GM18870 (cell line): ENCODE results near the gene CEP152.
A peak's percentile ranks its signal among the peaks of the same experiment; 100 is the strongest.
"Not testable (repeated sequence)": the region's sequence is repeated elsewhere in the genome, so short reads cannot be mapped to it uniquely, and the experiment has no call there.

Experiments
- ATAC-seq: cut with Tn5 transposase; IDR thresholded peaks from one replicate; pipeline ENCODE4 v1.9.1; 2021; ENCODE audit warnings: moderate library complexity; ENCODE audit not compliant: unreplicated experiment

The CEP152 gene

DNA sequence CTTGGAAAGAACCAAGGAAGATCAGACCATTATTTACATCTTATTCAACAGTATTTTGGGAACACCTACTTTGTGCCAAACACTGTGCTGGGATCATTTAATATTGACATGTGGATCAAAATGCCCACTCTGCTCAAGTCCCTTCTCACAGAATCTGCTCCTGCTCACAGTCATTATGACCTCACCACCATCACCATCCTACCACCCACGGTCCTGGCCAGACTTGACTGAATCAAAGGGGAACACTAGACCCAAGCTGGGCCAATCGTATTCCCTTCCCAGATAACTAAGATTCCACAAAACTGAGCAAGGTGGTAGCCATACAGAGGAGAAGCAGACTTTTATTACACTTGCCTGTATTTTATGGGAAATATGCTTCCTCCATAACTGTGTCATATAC lies 3.4 kb upstream of the CEP152 start:
- no peak for ATAC-seq

DNA sequence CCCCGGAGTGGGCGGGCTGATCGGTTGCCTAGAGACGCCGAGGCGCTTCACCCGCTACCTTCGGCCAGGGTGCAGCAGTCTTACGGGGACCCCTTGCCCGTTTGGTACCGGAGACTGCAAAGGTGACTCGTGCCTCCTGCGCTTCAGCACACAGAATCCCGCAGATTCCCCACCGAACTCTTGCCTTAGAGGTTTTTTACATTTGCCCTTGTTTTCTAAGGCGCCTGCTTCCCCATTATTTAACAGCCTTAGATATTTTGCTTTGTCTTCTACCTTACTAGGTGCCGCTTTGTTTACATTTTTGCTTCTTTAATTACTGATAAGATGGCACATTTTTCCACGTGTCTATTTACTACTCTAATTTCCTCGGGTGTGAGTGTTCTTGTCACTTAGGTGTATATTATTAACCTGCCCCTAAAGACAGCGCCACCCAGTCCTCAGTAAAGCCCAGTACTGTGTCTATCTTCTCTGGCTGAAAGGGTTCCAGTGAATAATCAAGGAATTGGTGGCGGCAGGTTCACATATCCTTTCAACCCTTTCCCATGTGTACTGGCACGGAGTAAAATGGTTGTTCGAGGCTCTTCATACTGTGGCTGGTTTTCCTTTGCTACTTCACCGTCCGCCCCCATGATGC lies 573 bp upstream of the CEP152 start:
- no peak for ATAC-seq

DNA sequence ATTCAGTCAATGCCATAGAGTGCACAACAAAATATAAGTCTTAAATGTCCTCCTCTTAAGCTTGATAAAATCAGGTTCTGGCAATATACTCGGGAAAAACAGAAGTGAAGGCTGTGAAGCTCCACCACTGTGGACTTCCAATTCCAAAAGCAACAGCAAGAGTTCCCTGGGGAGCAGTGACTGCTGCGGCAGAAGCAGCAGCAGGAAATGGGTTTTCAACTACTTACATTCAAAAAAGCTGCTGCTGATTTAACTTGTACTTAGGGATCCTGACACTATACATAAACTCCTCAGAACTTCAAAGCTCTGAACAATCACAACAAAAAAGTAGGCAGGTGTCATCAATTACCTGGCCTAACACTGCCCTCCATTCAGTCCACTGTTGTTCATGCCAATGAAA lies 4.7 kb downstream of the CEP152 start:
- no peak for ATAC-seq

DNA sequence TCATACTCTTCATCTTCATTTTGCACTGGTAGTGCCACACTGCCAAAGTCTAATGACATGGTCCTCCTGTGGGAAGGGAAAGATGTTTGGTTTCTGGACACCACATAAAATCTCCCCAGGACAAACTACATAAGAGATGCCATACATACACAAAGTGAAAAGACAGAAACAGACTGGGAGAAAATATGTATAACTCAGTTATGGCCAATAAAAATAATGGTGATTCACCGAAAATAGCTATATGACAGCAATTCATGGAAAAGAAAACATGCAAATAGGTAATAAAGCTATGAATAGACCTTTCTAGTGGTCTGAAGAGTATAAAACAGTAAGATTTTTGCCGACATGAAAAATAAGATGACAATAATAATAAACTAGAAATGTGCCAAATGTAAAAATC lies 5.3 kb downstream of the CEP152 start:
- no peak for ATAC-seq

DNA sequence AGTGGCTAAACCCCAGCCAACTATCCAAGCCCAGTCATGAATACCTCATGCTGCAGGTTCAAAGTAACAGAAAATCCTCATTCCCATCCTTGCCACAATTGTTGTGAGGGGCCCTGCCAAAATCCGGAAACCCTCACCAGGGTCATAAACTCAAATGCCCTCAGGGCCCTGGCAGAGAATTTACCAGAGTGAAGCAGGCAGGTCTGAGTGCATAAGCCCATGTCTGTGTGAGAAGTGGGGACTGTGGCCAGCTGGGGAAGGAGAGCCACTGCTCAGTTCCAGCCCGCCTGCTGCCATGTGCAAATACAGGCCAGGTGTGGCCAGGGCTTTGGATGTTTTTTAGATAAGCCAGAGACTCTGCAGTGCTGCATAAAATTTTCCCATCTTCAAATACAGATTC lies 7.0 kb downstream of the CEP152 start:
- ATAC-seq, result no peak

DNA sequence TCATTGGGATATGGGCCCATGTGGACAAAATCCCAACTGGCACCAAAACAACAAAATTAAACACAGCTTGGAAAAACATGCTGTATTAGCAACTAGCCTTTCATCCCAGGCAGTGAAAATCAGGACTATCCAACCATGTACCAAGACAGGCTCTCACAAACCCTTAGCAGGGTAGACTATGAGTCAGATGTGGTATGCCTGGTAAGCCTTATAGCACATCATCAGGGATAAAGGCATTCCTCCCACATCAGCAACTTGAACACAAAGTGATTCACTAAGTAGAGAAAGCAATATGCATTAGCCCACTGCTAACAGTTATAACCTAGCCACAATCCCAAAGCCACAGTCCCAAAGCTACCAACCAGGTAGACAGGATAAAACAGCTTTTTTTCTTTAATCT lies 8.0 kb downstream of the CEP152 start:
- no peak for ATAC-seq

DNA sequence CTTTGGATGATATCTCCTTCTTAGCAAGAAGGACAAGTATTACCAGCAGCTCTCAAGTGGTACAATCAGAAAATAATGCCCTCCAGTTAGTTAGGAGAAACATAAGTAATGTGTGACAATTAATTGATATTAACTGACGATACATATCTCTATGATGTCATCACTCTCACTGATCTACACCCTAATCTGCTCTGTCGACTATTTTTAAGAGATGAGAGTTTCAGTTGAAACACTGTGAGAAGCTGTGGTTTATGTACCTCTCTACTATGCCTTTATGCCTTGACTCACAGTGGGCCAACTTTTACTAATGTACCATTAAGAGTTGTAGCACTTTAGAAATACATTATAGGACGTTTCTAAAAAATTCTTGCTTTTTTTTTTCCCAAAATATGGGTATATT lies 8.6 kb downstream of the CEP152 start:
- no peak for ATAC-seq

DNA sequence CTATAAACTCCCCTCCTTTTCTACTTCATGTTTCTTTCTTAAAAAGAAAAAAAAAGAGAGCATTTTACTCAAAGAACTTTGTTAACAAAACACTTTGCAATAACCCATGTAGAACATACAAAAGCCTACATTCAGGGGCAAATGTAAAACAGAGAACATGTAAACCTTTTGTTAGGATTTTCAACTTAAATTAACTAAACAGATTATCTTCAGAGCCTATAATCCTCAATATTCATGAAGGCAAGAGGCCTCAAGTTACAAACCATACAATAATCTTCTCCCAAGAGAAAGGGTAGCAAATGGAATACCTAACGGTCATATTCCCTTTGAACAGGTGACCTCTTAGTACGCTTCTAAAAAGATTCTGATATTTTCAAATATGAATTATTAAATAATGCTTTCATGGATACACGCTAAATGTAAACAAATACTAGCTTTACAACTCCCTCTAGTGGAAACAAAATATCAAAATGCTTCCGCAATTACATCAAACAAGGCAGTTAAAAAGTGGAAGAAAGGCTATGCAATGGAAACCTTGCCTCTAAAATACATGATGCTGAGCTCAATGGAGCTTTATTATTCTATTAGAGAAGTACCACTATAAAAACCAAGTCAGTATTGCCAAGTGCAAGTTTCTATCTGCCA lies 9.9 kb downstream of the CEP152 start:
- no peak for ATAC-seq

DNA sequence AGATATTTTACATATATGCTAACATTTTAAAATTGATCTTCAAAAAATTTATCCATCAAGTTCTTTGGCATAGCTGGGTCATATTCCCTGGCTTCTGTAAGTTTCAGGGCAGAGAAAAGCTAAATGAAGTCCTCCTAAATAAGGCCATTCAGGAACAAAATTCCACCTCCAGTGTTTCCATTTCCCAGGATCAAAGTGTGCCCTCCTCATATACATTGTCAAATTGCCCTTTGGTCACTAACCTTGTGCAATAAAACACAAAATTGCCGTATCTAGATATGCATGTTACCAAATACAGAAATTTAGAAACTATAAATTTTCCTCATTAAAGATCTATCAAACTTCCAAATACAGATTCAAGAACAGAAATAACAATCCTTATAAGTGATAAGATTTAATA lies 10.6 kb downstream of the CEP152 start:
- no peak for ATAC-seq

DNA sequence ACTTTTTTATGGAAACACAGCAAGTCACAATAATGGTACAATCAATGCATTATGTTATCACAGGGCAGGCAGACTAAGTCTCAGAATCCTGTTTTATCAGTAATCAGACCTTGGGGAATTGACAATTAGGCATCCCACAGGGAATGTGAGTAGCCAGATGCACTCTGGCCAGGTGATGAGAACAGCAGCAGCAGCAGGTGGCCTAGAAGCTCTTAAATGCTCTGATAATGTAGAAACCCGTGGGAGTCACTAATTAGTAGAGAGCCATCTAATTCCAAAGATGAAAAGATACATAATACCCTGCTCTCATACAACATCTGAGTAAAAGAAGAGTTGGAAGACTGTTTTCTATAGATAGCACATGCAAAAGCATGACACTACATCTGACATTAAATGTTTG lies 12.6 kb downstream of the CEP152 start:
- no peak for ATAC-seq

DNA sequence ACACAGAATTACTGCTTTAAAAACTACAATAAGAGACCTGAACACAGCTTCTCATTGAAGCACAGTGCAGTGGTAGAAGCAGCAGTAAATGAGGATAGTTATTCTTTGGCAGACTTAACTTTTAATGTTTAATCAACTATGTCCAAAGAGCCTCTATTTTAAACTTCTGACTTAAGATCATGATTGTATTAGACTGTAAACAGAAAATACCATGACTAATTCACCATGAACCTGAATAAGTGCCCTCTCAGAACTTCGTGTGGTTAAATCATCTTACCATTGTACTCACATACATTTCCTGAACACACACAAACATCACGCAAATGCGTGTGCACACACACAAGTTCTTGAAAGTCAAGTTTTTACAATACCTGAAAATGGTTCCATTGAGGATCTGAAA lies 13.9 kb downstream of the CEP152 start:
- ATAC-seq, result peak; percentile 42

DNA sequence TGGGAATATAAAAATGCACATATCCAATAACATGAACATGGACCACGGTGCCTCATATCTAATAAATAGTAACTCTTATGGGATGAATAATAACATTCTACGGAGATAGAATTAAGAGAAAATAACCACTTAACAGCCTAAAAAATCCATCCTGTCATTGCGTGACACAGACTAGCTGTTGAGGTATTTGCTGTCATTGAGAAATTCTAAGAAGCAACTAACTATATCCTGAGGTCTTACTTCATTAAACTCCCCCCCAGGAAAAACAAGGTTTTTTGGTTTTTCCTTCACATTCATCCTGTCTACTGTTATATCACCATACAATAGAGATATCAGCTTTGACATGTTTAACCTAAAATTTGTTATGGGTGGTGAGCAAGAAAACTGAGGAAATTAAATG lies 14.3 kb downstream of the CEP152 start:
- ATAC-seq, result no peak

DNA sequence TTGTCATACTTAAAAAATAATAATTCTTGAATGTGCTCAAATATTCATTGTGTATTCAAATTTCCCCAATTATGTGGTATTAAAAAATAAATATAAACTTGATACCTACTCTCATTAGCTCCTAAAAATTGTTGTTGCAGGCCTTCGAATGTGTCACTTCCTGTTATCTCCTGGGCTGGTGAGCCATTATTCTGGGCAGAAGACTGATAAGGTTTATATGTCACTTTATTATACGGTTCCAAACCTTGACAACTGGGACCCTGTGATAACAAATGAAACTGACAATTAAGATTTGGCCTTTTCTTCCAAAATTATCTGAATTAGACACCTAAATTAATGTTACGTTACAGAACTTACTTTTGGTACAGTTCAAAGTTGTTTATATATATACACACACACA lies 15.0 kb downstream of the CEP152 start:
- ATAC-seq, result no peak

DNA sequence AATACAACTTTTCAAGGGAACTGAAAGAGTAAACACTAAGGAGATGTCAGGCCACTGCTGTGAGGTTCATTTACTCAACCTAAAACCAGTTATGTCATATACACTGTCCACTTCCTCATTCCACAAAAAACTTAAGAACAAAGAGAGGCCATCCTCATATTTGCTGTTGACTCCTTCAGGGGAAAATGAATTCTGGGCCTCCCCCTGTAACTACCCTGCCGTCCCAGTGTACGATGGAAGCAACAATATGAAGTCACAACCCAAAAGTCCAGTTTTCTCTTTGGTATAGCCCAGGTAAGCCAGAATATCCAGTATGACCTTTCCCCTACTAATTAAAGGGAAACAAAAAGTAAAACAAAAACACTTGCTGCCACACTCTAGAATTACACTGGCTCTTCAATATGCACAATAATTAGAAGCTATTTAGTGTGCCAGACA lies 16.2 kb downstream of the CEP152 start:
- peak; percentile 88 for ATAC-seq

DNA sequence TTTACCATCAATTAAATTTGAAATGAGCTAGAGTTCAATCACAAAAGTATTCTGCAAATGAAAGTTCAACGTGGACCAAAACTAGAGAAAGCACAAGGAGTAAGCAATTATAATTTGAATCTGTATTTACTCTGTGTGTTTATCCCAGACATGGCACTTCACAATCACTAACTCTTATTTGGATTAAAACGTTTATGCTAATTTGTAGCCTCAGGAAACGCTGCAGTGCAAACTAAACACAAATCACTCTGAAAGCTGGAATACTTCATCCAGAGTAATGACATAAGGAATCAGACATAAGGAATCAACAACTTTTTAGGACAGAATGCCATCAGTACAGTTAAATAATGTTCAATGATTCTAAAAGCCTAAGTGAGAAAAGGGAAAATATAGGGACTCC lies 18.5 kb downstream of the CEP152 start:
- no peak for ATAC-seq

DNA sequence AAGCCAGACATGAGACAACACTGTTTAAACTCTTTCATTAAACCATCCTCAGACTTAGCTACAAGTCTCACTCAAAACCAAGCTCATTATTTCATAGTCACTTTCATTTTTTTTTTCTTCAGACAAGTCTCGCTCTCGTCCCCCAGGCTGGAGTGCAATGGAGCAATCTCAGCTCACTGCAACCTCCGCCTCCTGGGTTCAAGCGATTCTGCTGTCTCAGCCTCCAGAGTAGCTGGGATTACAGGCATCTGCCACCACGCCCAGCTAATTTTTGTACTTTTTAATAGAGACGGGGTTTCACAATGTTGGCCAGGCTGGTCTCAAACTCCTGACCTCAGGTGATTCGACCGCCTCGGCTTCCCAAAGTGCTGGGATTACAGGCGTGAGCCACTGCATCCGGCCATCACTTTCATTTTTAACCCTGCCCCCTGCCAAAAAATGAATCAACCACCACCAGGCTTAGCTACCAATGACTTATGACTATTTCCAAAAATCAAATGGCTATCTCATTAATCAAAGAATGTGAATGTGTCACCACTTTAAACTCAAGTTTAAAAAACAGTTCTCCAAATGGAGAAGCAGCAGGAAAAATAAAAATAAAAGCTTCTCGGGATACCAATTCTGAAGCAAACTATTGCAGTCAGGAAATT lies 20.3 kb downstream of the CEP152 start:
- not testable (repeated sequence) for ATAC-seq

DNA sequence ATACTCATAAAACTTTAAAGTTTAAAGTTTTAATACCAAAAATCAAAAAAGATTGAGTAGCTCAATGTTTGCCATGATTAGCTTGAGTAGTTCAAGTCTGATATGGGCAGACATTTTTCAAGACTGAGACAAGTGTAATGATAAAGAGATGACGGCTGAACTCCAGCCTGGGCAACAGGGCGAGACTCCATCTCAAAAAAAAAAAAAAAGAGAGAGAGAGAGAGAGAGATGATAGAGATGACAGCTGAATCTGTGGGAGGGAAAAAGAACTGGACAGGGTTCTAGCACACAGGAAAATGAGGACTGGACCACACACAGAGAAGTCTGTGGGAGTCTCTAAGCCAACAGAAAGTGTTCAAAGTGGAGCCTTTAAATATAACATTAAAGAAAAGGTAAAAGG lies 25.2 kb downstream of the CEP152 start:
- no peak for ATAC-seq

DNA sequence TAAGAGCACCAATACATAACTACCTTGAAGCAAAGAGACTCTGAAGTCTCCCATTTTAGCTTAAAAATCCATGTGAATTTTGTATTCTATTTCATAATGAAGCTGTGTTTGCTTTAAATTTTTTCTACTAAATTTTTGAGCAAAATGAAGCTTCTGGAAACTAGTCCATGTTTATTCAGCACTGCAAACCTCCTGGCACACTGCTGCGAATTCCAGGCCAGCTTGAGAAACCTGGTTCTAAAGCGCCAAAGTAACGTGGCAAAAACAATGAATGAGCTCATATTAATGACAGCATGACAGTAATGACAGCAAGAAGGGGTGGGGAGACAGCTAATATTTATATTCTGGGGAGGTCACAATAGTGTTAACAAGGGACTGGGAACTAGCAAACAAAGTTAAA lies 25.7 kb downstream of the CEP152 start:
- no peak for ATAC-seq

DNA sequence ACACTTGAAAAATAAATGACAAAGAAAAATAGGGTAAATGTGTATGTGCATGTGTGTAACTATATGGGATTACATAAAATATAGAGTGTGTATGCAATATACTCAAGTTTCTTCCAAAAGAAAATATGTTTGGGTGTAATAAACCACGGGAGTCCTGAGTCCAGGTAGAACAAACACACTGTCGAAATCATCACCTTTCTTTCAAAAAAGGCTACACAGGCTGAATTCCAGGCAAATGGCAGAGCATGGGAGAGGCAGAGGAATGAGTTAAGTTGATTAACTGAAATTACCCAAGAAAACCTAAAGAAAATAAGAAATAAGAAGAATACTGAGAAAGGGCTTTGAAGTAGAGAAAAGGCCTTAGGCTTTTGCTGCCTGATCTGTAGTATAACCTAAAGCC lies 26.1 kb downstream of the CEP152 start:
- ATAC-seq, result no peak

DNA sequence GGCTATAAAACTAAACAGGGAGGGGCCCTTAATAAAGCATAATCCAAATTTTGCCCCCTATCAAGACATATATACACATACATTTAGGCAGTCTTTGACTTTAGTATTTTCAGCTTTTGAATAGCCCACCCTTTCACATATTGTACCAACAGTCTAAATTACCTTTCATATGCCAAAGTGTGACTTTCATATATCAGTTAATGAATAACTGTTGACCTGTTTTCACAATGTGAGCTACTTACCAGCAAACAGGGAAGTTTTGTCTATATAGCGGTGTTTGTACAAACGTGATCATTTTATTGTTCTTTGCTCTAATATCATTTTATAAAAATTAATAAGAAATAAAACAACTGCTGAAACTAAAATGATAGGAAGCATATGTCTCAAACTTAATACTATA lies 28.0 kb downstream of the CEP152 start:
- ATAC-seq, result no peak

DNA sequence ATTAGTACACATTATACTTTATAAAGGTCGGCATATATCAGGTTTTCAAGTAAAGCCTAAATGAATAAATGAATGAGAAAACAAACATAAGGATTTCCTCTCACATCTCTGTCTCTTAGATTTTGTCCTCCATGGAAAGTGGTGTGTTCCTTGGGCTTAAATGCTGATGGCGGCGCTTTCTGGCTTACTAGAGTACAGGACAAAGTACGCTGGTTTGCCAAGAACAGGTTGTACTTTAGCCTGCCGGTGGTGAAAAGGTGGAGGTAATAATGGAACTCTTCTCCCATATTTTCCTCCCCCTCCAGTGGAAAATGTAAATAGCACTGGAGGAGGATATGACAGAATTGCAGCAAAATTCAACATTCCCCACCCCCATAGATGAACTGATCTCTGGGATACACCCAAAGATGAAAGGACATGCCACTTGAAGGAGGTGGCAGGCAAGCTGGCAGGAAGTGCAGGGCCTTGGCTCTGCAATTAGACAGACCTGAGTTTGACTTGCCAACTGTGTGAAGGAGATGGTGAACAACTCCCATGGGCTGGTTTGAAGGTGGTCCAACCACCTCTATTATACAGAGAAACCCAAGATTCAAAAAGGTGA lies 29.3 kb downstream of the CEP152 start:
- ATAC-seq, result no peak

DNA sequence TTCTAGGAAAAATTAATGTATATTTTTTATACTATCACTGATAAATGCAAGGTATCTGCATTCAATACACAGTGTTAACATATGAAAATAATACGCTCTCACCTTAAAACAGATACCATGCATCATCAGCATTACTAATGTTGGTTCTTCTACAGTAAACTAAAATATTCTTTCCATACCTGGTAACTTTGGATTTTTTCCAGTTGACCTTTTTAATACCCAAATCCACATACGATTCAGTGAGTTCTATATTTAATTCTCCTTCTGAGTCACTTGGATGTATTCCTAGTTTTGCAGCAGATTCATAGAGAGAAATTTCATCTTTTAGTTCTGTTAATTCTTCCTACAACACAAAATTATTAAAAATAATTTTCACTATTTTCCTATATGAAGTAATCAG lies 29.9 kb downstream of the CEP152 start:
- ATAC-seq, result no peak
